ENCODE results near the gene PRKCB. TPM values are rescaled to one million over a fixed set of nuclear protein-coding genes. Genes with fewer than 3 reads are reported as not detected.

PRKCB gene
- total RNA-seq, 4 donors from 2014 or later = 10.7 to 23.9 (median 18.2) TPM

DNA sequence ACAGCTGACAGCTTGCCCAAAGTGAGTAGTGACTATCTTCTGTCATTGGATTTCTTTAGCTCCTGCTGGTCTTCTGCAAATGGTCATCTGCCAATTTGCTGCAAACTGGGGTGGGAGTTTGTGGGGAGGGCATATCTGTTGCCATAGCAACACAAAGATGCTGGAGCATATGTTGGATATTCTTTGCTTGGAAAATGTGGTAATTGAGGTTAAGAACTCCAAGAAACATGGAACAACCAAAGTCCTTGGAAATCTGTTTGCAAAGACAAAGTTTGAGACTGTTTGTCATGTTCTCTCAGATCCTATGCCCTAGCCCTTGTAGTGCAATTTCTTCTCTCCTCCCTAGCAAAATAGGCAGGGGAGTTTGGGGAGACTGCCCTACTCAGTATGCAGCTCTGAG lies 155.3 kb downstream of the PRKCB start:
- no peaks in the 10 kb centered on the region for H3K4me1 ChIP-seq
- H3K4me3 ChIP-seq = no peak overlapping the region
- ATAC-seq = no peak
- no peak overlapping the region for H3K27ac ChIP-seq
- TF ChIP-seq CTCF (IDR thresholded peaks at IDR 0.05) = no peak
- TF ChIP-seq EP300 (IDR thresholded peaks at IDR 0.05) = no peak
- TF ChIP-seq POLR2A (IDR thresholded peaks at IDR 0.05) = no peak
- no peak for TF ChIP-seq POLR2AphosphoS5 (IDR thresholded peaks at IDR 0.05)
- H3K9me3 ChIP-seq = no peaks in the 10 kb centered on the region
- no peaks in the 10 kb centered on the region for H3K36me3 ChIP-seq
- H3K27me3 ChIP-seq = no peaks in the 10 kb centered on the region

DNA sequence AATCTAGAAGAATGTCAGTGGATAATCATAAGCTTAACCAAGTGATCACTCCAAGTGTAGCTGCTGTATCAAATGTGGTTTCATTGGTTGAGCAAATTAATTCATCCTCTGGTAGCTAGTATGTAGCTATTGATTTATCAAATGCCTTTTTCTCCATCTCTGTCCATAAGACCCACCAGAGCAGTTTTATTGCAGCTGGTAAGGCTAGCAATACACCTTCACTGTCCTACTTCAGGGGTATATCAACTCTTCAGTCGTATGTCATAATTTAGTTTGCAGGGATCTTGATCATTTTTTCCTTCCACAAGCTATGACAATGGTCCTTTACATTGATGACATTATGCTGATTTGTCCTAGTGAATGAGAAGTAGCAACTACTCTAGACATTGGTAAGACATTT lies 158.8 kb downstream of the PRKCB start:
- H3K9me3 ChIP-seq = no peaks in the 10 kb centered on the region
- H3K4me3 ChIP-seq = no peak overlapping the region
- no peak overlapping the region for H3K27ac ChIP-seq
- no peaks in the 10 kb centered on the region for H3K27me3 ChIP-seq
- 68 to 88% methylated on average over 1 of the region's 1 CpG for WGBS, 2 donors (ENCODE audit: low coverage in 1 of 2)
- no peaks in the 10 kb centered on the region for H3K36me3 ChIP-seq
- no peak for ATAC-seq
- no peaks in the 10 kb centered on the region for H3K4me1 ChIP-seq
- no peak for TF ChIP-seq EP300 (IDR thresholded peaks at IDR 0.05)
- no peak for TF ChIP-seq CTCF (IDR thresholded peaks at IDR 0.05)
- no peak for TF ChIP-seq POLR2A (IDR thresholded peaks at IDR 0.05)

DNA sequence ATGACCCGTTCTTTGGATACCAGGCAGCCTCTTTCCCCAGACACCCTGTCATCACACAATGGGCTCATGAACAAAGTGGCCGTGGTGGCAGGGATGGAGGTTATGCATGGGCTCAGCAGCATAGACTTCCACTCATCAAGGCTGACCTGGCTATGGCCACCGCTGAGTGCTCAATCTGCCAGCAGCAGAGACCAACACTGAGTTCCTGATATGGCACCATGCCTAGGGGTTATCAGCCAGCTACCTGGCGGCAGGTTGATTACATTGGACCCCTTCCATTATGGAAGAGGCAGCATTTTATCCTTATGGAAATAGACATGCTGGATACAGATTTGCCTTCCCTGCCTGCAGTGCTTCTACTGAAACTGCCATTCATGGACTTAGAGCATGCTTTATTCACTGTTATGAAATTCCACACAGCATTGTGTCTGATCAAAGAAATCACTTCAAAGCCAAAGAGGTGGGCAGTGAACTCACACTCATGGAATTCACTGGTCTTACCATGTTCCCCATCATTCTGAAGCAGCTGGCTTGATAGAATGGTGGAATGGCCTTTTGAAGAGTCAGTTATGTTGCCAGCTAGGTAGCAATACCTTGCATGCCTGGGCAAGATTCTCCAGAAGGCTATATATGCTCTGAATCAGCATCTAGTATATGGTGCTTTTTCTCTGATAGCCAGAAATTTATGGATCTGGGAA lies 160.6 kb downstream of the PRKCB start:
- no peak for TF ChIP-seq CTCF (IDR thresholded peaks at IDR 0.05)
- TF ChIP-seq EP300 (IDR thresholded peaks at IDR 0.05) = no peak
- TF ChIP-seq POLR2A (IDR thresholded peaks at IDR 0.05) = no peak
- no peak for TF ChIP-seq POLR2AphosphoS5 (IDR thresholded peaks at IDR 0.05)
- ATAC-seq = no peak
- no peaks in the 10 kb centered on the region for H3K4me1 ChIP-seq
- no peaks in the 10 kb centered on the region for H3K36me3 ChIP-seq
- WGBS, 2 donors (ENCODE audit: low coverage in 1 of 2) = no CpG with 5 or more reads among the region's 4 CpGs
- H3K27me3 ChIP-seq = no peaks in the 10 kb centered on the region
- no peak overlapping the region for H3K27ac ChIP-seq
- H3K4me3 ChIP-seq = no peak overlapping the region
- no peaks in the 10 kb centered on the region for H3K9me3 ChIP-seq

- Histone ChIP-seq H3K27me3 (no peaks in the 10 kb centered on the region), H3K4me1 (no peaks in the 10 kb centered on the region), H3K27ac (no peak overlapping the region), H3K4me3 (no peak overlapping the region), H3K9me3 (no peaks in the 10 kb centered on the region), H3K36me3 (no peaks in the 10 kb centered on the region)
- TF ChIP-seq EP300 (IDR thresholded peaks at IDR 0.05) (no peak), POLR2A (IDR thresholded peaks at IDR 0.05) (no peak), CTCF (IDR thresholded peaks at IDR 0.05) (no peak), POLR2AphosphoS5 (IDR thresholded peaks at IDR 0.05) (no peak)
- no peak for ATAC-seq
Measured at GRCh38 chr16:23998771-23999170, 163.0 kb downstream of the PRKCB start.

DNA sequence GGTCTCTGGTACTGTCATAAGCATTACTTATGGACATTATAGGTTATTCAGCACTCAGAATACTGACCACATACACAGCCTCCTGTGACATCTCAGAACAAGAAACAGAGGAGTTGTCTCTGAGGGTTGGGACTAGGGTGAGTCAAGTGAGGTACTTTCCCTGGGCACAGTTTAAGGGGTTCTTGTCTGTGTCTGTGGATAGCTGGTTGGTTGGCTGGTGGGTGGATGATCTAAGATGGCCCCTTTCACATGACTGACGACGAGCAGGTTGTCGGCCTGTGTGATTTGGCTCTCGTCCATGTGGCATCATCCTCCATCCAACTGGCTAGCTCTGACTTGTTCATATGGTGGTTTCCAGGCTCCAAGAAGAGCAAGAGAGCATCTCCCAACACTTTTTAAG lies 163.9 kb downstream of the PRKCB start:
- no peak for ATAC-seq
- no peak overlapping the region for H3K4me3 ChIP-seq
- TF ChIP-seq POLR2AphosphoS5 (IDR thresholded peaks at IDR 0.05) (no peak), CTCF (IDR thresholded peaks at IDR 0.05) (no peak), POLR2A (IDR thresholded peaks at IDR 0.05) (no peak)
- no peaks in the 10 kb centered on the region for H3K36me3 ChIP-seq
- 62% methylated on average over 4 of the region's 4 CpGs; no CpG with 5 or more reads in 1 of the 2 donors for WGBS, 2 donors (ENCODE audit: low coverage in 1 of 2)
- H3K27me3 ChIP-seq = no peaks in the 10 kb centered on the region
- H3K4me1 ChIP-seq = no peaks in the 10 kb centered on the region
- H3K9me3 ChIP-seq = no peaks in the 10 kb centered on the region
- no peak overlapping the region for H3K27ac ChIP-seq

All from gastroesophageal sphincter (tissue), 4 donors.